HEK293 (cell line): ENCODE results near the gene C21orf58.

ENCODE experiments used
- CTCF ChIA-PET: fragments of 350-600 bp; formaldehyde crosslinking; extraction: SDS; loops from one replicate; lab custom pipeline; 2021; ENCODE audit warnings: antibody characterized with exemption; lab: Yijun Ruan, JAX
- POLR2A ChIA-PET: fragments of 300-600 bp; formaldehyde crosslinking; extraction: SDS; loops from one replicate; lab custom pipeline; 2020; ENCODE audit warnings: antibody characterized with exemption, inconsistent platforms; lab: Yijun Ruan, JAX
- H3K27ac ChIP-seq: fragments of 200-500 bp; sonication (Bioruptor generic); 2 replicates; pipeline ENCODE4 v1.5.1; 2014; ENCODE audit warnings: low read depth, low read length, control low read depth, inconsistent platforms; ENCODE audit errors: extremely low read depth
- H3K36me3 ChIP-seq, 2 experiments: fragments of 200-500 bp in 1 of 2; sonication (Bioruptor generic) in 1 of 2; 1 replicate in 1 of 2; 2 replicates in 1 of 2; pipeline ENCODE4 v1.5.1; 2014 to 2017; ENCODE audit warnings: inconsistent platforms in 2 of 2, low read length in 2 of 2; ENCODE audit not compliant: control insufficient read depth in 2 of 2, insufficient read depth in 1 of 2
- H3K4me1 ChIP-seq: fragments of 200-500 bp; sonication (Bioruptor generic); 2 replicates; pipeline ENCODE4 v1.5.1; 2014; ENCODE audit warnings: mild to moderate bottlenecking, low read length, inconsistent platforms; ENCODE audit not compliant: control insufficient read depth, insufficient read depth
- H3K4me3 ChIP-seq: 2 replicates; pipeline ENCODE4 v1.5.1; 2011; ENCODE audit warnings: low read depth, mild to moderate bottlenecking, control low read depth, low read length, moderate library complexity
- H3K9me3 ChIP-seq: fragments of 200-500 bp; sonication (Bioruptor generic); 2 replicates; pipeline ENCODE4 v1.5.1; 2014; ENCODE audit warnings: low read depth, low read length, inconsistent platforms; ENCODE audit not compliant: control insufficient read depth, insufficient read depth
- GFI1B ChIP-seq: fragments of 450-650 bp; formaldehyde crosslinking; IDR thresholded peaks from 2 replicates; pipeline ENCODE4 v1.5.1; 2016; ENCODE audit warnings: missing biosample characterization, missing genetic modification characterization
- GLIS1 ChIP-seq: fragments of 450-650 bp; formaldehyde crosslinking; IDR thresholded peaks from 2 replicates; pipeline ENCODE4 v1.5.1; 2016; ENCODE audit warnings: missing biosample characterization, missing genetic modification characterization
- GLIS2 ChIP-seq: fragments of 450-650 bp; formaldehyde crosslinking; IDR thresholded peaks from 2 replicates; pipeline ENCODE4 v1.5.1; 2016; ENCODE audit warnings: missing biosample characterization, missing genetic modification characterization
- HOXD13 ChIP-seq: sonication (generic); formaldehyde crosslinking; IDR thresholded peaks from 2 replicates; pipeline ENCODE4 v1.8.0; 2022; ENCODE audit warnings: missing genetic modification reagents, borderline replicate concordance
- SP7 ChIP-seq: fragments of 450-650 bp; formaldehyde crosslinking; IDR thresholded peaks from 2 replicates; pipeline ENCODE4 v1.5.1; 2016; ENCODE audit warnings: missing biosample characterization, missing genetic modification characterization
- YY1 ChIP-seq: fragments of 450-650 bp; formaldehyde crosslinking; IDR thresholded peaks from 2 replicates; pipeline ENCODE4 v1.5.1; 2018; ENCODE audit warnings: missing biosample characterization, missing genetic modification characterization
- ZBTB17 ChIP-seq: fragments of 450-650 bp; formaldehyde crosslinking; IDR thresholded peaks from 2 replicates; pipeline ENCODE4 v1.5.1; 2016; ENCODE audit warnings: missing biosample characterization, missing genetic modification characterization
- ZBTB7A ChIP-seq: fragments of 450-650 bp; formaldehyde crosslinking; IDR thresholded peaks from 2 replicates; pipeline ENCODE4 v1.5.1; 2016; ENCODE audit warnings: low read depth, missing biosample characterization, missing genetic modification characterization
- ZEB2 ChIP-seq: fragments of 450-650 bp; formaldehyde crosslinking; IDR thresholded peaks from 2 replicates; pipeline ENCODE4 v1.5.1; 2016; ENCODE audit warnings: missing biosample characterization, missing genetic modification characterization
- ZNF140 ChIP-seq: fragments of 450-650 bp; formaldehyde crosslinking; IDR thresholded peaks from 2 replicates; pipeline ENCODE4 v1.5.1; 2016; ENCODE audit warnings: missing biosample characterization, missing genetic modification characterization
- ZNF155 ChIP-seq: fragments of 450-650 bp; formaldehyde crosslinking; IDR thresholded peaks from 2 replicates; pipeline ENCODE4 v1.5.1; 2016; ENCODE audit warnings: missing biosample characterization, missing genetic modification characterization
- ZNF214 ChIP-seq: fragments of 450-650 bp; formaldehyde crosslinking; IDR thresholded peaks from 2 replicates; pipeline ENCODE4 v1.5.1; 2017; ENCODE audit warnings: missing biosample characterization, mild to moderate bottlenecking, missing genetic modification characterization, borderline replicate concordance
- ZNF266 ChIP-seq: fragments of 450-650 bp; formaldehyde crosslinking; IDR thresholded peaks from 2 replicates; pipeline ENCODE4 v1.5.1; 2016; ENCODE audit warnings: missing biosample characterization, missing genetic modification characterization, low read depth
- ZNF302 ChIP-seq: fragments of 450-650 bp; formaldehyde crosslinking; IDR thresholded peaks from 2 replicates; pipeline ENCODE4 v1.5.1; 2016; ENCODE audit warnings: missing biosample characterization, missing genetic modification characterization, low read depth
- ZNF501 ChIP-seq: fragments of 450-650 bp; formaldehyde crosslinking; IDR thresholded peaks from 2 replicates; pipeline ENCODE4 v1.5.1; 2016; ENCODE audit warnings: missing biosample characterization, missing genetic modification characterization
- ZNF626 ChIP-seq: fragments of 450-650 bp; sonication (Bioruptor Pico); formaldehyde crosslinking; IDR thresholded peaks from 2 replicates; pipeline ENCODE4 v1.5.1; 2018; ENCODE audit warnings: missing biosample characterization, missing genetic modification characterization, inconsistent platforms
- ZNF660 ChIP-seq: fragments of 450-650 bp; IDR thresholded peaks from 2 replicates; pipeline ENCODE4 v1.5.1; 2018; ENCODE audit warnings: missing biosample characterization, mild to moderate bottlenecking, missing genetic modification characterization
- ZNF677 ChIP-seq: fragments of 450-650 bp; IDR thresholded peaks from 2 replicates; pipeline ENCODE4 v1.5.0; 2018; ENCODE audit warnings: missing biosample characterization, mild to moderate bottlenecking, missing genetic modification characterization, moderate library complexity
- ZNF768 ChIP-seq: fragments of 450-650 bp; formaldehyde crosslinking; IDR thresholded peaks from 2 replicates; pipeline ENCODE4 v1.5.1; 2018; ENCODE audit warnings: missing biosample characterization, mild to moderate bottlenecking, missing genetic modification characterization
- TF ChIP-seq, protein P1 (sequence below): fragments of 450-650 bp; formaldehyde crosslinking; IDR thresholded peaks from 2 replicates; pipeline ENCODE4 v1.5.1; 2016; ENCODE audit warnings: missing biosample characterization, missing genetic modification characterization
- TF ChIP-seq, protein P2 (sequence below): fragments of 450-650 bp; formaldehyde crosslinking; IDR thresholded peaks from 2 replicates; pipeline ENCODE4 v1.5.1; 2016; ENCODE audit warnings: missing biosample characterization, missing genetic modification characterization
- TF ChIP-seq, protein P3 (sequence below): fragments of 450-650 bp; formaldehyde crosslinking; IDR thresholded peaks from 2 replicates; pipeline ENCODE4 v1.5.1; 2016; ENCODE audit warnings: missing biosample characterization, missing genetic modification characterization
- TF ChIP-seq, protein P4 (sequence below): fragments of 450-650 bp; formaldehyde crosslinking; conservative IDR thresholded peaks from 2 replicates; pipeline ENCODE4 v1.5.1; 2016; ENCODE audit warnings: low read depth, missing biosample characterization, missing genetic modification characterization
- TF ChIP-seq, protein P5 (sequence below): fragments of 450-650 bp; formaldehyde crosslinking; IDR thresholded peaks from 2 replicates; pipeline ENCODE4 v1.5.1; 2017; ENCODE audit warnings: missing biosample characterization, missing genetic modification characterization

C21orf58 gene

DNA sequence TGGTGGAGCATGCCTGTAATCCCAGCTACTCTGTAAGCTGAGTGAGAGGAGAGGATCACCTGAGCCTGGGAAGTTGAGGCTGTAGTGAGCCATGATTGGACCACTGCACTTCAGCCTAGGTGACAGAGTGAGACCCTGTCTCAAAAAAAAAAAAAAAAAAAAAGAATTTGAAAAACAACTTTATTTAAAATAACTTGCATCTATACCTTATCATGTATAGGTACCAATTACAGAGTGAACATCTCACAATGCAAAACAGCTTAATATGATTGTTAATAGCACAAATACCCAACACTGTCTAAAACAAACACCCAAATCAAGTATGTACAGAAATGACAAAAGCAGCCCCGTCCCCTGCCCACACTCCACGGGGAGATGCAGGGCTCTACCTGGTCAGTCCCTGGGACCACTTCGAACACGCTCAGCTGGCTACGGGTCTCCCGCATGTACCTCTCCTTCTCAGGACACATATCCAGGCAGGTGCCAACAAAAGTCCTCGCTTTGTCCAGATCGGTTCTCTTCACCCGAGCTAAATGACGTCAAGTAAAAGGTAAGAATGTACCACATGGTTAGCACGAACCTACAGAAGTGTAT, 48.8 kb downstream of the C21orf58 start (continued):
- TF ChIP-seq, protein P1, sequence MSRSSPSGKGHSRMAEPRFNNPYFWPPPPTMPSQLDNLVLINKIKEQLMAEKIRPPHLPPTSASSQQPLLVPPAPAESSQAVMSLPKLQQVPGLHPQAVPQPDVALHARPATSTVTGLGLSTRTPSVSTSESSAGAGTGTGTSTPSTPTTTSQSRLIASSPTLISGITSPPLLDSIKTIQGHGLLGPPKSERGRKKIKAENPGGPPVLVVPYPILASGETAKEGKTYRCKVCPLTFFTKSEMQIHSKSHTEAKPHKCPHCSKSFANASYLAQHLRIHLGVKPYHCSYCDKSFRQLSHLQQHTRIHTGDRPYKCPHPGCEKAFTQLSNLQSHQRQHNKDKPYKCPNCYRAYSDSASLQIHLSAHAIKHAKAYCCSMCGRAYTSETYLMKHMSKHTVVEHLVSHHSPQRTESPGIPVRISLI (tag by site-specific recombination) = no peak
- TF ChIP-seq ZNF266 (tag by site-specific recombination) = no peak
- TF ChIP-seq ZNF660 (tag by site-specific recombination) = no peak

DNA sequence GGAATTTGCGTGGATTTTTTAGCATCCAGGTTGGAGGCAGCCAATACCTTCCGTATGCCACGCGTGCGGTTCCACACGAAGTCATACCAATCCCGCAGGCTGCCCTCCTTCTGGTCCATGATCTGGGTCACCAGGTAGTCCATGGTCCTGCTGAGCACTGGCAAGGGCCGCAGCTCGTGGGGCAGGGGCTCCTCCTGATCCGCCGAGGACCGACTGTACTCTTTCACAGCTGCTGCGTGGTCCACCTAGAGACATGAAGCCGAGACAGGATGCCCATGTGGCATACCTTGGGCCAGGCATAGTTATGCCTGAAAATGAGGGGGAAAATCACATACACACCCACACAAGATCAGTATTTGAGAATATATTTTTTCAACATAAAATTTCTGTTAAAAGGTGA, 50.3 kb downstream of the C21orf58 start:
- Histone ChIP-seq H3K27ac (no peak overlapping the region), H3K4me1 (no peaks in the 10 kb centered on the region)
- TF ChIP-seq, protein P2, sequence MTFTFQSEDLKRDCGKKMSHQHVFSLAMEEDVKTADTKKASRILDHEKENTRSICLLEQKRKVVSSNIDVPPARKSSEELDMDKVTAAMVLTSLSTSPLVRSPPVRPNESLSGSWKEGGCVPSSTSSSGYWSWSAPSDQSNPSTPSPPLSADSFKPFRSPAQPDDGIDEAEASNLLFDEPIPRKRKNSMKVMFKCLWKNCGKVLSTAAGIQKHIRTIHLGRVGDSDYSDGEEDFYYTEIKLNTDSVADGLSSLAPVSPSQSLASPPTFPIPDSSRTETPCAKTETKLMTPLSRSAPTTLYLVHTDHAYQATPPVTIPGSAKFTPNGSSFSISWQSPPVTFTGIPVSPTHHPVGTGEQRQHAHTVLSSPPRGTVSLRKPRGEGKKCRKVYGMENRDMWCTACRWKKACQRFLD (tag by site-specific recombination) = no peak
- TF ChIP-seq ZNF214 = no peak
- no peak for TF ChIP-seq SP7 (tag by site-specific recombination)
- no peak for TF ChIP-seq ZNF501 (tag by site-specific recombination)
- no peak for TF ChIP-seq YY1
- TF ChIP-seq ZBTB7A = no peak
- TF ChIP-seq, all 188 proteins: peak for 0
- ChIA-PET POLR2A (interaction anchor here (0.7 kb wide), 1 partner anchor 287 kb away, joined by 3 read pairs; no protein-coding TSS in a partner anchor), CTCF (interaction anchor here (1.5 kb wide), 1 partner anchor 48 kb away, joined by 6 read pairs; no protein-coding TSS in a partner anchor)
- Histone ChIP-seq H3K9me3 (no peaks in the 10 kb centered on the region), H3K4me3 (no peak overlapping the region), H3K36me3 (peaks cover 91 to 94% of the 10 kb centered on the region in 2 experiments)

DNA sequence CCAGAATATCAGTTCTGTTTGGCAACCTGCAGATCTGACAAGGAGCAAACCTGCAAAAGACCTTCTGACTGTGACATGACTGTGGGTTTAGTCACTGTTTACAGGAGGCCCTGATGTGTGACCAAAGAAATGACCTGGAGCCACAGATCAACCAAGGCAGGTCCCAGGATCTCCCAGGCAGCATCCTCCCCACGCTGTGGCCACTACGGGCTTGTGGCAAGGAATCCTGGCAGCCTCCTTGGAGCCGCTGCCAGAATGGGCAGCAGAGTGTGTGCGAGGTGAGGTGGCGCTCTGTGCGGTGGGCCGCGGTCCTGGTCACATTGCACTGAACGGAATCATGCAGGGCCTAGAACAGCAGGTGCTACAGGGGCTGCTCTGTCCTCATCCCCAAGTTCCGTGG, 54.2 kb downstream of the C21orf58 start:
- peaks cover 69 to 93% of the 10 kb centered on the region in 2 experiments for H3K36me3 ChIP-seq
- ChIA-PET POLR2A (no interaction called here), CTCF (no interaction called here)
- H3K9me3 ChIP-seq = no peaks in the 10 kb centered on the region
- H3K4me1 ChIP-seq = no peaks in the 10 kb centered on the region
- H3K27ac ChIP-seq = no peak overlapping the region
- no peak overlapping the region for H3K4me3 ChIP-seq
- TF ChIP-seq GLIS2 (tag by site-specific recombination) = no peak
- no peak for TF ChIP-seq ZNF302 (tag by site-specific recombination)
- TF ChIP-seq, protein P3, sequence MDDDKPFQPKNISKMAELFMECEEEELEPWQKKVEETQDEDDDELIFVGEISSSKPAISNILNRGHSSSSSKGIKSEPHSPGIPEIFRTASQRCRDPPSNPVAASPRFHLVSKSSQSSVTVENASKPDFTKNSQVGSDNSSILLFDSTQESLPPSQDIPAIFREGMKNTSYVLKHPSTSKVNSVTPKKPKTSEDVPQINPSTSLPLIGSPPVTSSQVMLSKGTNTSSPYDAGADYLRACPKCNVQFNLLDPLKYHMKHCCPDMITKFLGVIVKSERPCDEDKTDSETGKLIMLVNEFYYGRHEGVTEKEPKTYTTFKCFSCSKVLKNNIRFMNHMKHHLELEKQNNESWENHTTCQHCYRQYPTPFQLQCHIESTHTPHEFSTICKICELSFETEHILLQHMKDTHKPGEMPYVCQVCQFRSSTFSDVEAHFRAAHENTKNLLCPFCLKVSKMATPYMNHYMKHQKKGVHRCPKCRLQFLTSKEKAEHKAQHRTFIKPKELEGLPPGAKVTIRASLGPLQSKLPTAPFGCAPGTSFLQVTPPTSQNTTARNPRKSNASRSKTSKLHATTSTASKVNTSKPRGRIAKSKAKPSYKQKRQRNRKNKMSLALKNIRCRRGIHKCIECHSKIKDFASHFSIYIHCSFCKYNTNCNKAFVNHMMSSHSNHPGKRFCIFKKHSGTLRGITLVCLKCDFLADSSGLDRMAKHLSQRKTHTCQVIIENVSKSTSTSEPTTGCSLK (tag by site-specific recombination) = no peak
- TF ChIP-seq ZNF677 (tag by site-specific recombination) = no peak
- no peak for TF ChIP-seq GLIS1
- no peak for TF ChIP-seq GFI1B
- TF ChIP-seq, protein P4, sequence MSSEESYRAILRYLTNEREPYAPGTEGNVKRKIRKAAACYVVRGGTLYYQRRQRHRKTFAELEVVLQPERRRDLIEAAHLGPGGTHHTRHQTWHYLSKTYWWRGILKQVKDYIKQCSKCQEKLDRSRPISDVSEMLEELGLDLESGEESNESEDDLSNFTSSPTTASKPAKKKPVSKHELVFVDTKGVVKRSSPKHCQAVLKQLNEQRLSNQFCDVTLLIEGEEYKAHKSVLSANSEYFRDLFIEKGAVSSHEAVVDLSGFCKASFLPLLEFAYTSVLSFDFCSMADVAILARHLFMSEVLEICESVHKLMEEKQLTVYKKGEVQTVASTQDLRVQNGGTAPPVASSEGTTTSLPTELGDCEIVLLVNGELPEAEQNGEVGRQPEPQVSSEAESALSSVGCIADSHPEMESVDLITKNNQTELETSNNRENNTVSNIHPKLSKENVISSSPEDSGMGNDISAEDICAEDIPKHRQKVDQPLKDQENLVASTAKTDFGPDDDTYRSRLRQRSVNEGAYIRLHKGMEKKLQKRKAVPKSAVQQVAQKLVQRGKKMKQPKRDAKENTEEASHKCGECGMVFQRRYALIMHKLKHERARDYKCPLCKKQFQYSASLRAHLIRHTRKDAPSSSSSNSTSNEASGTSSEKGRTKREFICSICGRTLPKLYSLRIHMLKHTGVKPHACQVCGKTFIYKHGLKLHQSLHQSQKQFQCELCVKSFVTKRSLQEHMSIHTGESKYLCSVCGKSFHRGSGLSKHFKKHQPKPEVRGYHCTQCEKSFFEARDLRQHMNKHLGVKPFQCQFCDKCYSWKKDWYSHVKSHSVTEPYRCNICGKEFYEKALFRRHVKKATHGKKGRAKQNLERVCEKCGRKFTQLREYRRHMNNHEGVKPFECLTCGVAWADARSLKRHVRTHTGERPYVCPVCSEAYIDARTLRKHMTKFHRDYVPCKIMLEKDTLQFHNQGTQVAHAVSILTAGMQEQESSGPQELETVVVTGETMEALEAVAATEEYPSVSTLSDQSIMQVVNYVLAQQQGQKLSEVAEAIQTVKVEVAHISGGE (tag by site-specific recombination) = no peak
- no peak for TF ChIP-seq ZEB2 (tag by site-specific recombination)
- no peak for TF ChIP-seq HOXD13 (CRISPR knock-in tag)
- TF ChIP-seq ZNF140 = no peak
- TF ChIP-seq, protein P5, sequence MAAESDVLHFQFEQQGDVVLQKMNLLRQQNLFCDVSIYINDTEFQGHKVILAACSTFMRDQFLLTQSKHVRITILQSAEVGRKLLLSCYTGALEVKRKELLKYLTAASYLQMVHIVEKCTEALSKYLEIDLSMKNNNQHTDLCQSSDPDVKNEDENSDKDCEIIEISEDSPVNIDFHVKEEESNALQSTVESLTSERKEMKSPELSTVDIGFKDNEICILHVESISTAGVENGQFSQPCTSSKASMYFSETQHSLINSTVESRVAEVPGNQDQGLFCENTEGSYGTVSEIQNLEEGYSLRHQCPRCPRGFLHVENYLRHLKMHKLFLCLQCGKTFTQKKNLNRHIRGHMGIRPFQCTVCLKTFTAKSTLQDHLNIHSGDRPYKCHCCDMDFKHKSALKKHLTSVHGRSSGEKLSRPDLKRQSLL = no peak
- no peak for TF ChIP-seq ZBTB17 (tag by site-specific recombination)
- TF ChIP-seq ZNF626 (tag by site-specific recombination) = no peak
- TF ChIP-seq, protein P1 (tag by site-specific recombination) = no peak
- no peak for TF ChIP-seq ZNF768 (tag by site-specific recombination)
- no peak for TF ChIP-seq ZNF155
